Activated T-cell treated with anti-CD3 and anti-CD28 coated beads for 4 hours (primary cell): ENCODE results near the gene RNF145.
"Not testable (repeated sequence)": the region's sequence is repeated elsewhere in the genome, so short reads cannot be mapped to it uniquely, and the experiment has no call there.

ENCODE experiments used
- DNase-seq: peaks from one replicate; pipeline ENCODE4 v3.0.0-alpha.2; 2020

RNF145 gene

DNA sequence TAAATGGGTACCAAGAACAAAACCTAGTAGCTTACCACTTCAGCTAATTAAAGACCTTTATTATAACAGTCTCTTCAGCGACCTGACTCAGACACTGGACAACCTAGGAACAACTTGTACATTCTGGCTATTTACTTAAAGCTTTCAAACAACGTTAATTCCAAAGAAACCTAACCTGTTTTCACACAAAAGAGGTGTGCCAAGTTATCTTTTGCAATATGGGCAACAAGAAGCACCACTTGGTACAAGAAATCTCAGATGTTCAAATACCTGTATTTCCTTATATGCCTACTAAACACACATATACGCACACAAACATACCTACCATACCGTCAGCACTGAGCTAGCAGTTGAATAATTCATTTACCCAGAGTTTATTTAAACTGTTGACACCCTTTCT lies 23.0 kb downstream of the RNF145 start:
- no peak for DNase-seq

DNA sequence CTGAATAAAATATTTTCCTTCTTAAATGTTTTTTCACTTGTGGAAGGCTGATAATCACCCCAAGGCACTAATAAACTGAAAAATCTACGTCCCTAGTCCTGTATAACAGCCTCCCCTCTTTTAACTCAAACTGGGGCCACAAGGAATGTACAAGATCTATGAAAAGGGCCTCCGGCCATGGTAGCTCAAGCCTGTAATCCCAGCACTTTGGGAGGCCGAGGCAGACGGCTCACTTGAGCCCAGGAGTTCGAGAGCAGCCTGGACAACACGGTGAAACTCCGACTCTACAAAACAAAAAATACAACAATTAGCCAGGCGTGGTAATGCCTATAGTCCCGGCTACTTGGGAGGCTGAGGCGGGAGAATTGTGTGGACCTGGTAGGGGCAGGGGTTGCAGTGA lies 23.6 kb downstream of the RNF145 start:
- no peak for DNase-seq

DNA sequence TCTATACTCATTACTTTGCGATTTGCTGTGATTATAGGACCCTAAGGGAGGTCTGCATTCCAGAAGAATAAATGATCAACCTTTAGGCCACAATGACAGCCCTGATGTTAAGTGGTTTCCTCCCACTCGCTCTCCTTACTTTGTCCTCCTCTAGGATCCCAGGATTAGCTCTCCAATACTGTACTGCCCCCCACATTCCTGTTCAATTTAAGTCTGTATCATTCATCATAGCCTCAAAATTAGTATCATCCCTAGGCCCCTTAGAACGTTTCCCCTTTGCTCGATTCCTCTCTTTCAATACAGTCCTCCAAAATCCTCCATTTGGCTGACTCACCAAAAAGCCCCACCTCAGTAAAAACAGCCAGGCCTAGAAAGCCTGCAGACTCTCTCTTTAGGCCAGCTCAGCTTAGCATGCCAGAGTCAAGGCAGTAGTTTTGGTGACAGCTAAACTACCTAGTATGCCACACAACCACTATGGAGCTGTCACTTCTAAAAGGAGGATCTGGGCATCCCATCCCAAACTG lies 24.4 kb downstream of the RNF145 start:
- DNase-seq = peak; percentile 24

DNA sequence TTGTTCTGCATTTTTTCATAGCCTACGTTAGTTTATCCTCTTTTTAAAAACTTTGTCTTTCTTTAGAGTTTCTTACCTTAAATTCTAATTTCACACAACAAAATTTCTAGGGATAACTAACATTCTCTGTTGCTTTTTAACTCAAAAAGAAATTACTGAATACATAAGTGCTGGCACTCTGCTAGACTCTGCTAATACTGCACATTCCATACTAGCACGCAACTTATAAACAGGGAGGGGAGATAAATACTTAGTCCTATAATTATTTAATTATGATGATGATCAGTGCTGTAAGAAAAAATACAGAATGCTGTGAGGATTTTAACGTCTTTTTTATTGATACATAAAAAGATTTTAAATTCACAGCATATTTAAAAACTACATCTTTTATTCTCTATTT lies 25.1 kb downstream of the RNF145 start:
- DNase-seq = no peak

- DNase-seq = no peak
These were observed 26.1 kb downstream of the RNF145 start for GRCh38 chr5:159183247-159183646.

DNA sequence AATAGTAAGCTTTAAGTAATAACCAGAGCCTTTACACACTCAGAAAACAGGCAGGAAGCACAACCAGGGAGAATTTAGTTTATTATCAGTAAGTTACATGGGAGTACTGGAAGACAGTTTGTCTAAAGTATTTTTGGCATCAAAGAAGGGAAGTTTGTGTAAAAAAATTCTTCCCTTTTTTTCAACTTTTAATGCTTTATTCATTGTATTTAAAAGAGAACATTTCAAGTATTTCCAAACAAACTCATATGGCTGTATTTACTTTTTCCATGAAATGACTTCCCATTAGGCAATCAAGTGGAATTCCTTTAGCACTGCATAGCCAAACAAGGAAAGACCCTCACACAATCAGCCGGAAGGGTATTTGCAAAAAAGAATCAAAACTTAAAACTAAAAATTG lies 26.7 kb downstream of the RNF145 start:
- no peak for DNase-seq

- no peak for DNase-seq
These were observed 27.7 kb downstream of the RNF145 start for GRCh38 chr5:159181651-159182050.

- DNase-seq = no peak
These were observed 28.2 kb downstream of the RNF145 start for GRCh38 chr5:159181152-159181551.

GRCh38 chr5:159179529-159180305 lies 29.6 kb downstream of the RNF145 start:
- DNase-seq = no peak

- DNase-seq = no peak
These were observed 30.4 kb downstream of the RNF145 start for GRCh38 chr5:159178978-159179377.

GRCh38 chr5:159175547-159175946 lies 33.8 kb downstream of the RNF145 start:
- DNase-seq = no peak

- no peak for DNase-seq
These were observed 34.7 kb downstream of the RNF145 start for GRCh38 chr5:159174511-159175168.

DNA sequence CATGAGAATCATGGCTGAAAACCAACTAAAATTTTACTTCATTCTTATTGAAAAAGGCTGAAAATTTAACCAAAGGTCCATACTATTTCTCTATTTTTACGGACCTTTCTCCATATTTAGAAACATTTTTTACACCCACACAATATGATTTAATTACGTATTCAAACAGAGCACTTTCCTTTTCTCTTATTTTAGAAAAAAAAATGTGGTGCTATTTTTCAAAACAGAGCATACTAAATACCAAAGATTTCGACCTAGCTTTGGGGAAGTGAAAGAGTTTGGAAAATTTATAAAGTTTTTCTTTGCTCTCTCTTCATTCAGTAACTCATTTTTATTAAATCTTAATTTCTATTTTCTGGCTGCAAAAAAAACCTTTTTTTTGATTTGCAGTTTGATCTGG lies 38.1 kb downstream of the RNF145 start:
- DNase-seq = no peak

DNA sequence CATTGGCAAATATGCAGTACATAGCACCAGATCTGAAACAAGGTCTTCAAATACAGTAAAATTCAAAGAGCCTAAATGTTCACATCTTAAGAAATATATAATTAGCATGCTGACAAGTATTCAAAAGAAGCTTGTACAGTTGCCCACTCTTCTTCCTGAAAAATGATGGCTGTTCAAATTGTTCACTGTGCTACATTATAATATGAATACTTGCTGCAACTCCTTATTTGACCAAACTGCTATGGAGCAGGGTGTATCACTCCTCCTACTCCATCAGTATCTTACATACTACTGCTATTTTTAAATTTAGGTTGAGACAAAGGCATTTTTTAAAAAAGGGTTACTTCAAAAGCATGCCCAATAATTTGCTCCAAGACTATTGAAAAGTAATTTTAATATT lies 39.3 kb downstream of the RNF145 start:
- DNase-seq = no peak

- no peak for DNase-seq
These were observed 42.9 kb downstream of the RNF145 start for GRCh38 chr5:159166416-159166815.

GRCh38 chr5:159163701-159164046 lies 45.7 kb downstream of the RNF145 start:
- no peak for DNase-seq

DNA sequence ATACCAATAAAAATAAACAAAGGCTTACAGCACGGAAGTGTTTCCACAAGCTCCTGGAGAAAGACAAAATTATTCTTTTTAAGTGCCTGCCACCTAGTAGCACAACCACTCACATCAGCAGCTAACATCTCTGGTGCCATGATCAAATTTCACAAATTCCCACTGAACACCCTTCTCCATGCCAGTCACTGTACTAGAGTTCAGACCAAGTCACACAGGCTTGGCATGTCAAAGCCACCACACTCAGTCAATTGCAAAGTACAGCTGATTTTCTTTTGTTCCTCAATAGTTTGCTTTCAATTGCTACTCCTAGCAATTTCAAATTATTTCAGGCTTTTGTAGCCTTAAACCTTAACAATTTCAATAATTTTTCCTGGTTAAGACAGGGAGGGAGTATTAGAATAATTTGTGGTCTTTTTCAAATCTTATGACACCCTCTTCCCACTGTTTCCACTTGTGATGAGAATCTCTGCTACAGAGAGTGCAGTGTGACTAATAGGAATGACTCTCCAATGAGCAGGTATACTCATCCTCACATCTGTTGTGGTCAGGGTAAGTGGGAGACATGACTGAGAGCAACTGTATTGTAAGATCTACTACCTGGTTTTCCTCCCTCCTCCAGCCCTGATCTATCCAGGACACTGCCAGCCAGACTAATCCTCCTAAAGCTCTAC lies 46.2 kb downstream of the RNF145 start:
- DNase-seq = no peak

DNA sequence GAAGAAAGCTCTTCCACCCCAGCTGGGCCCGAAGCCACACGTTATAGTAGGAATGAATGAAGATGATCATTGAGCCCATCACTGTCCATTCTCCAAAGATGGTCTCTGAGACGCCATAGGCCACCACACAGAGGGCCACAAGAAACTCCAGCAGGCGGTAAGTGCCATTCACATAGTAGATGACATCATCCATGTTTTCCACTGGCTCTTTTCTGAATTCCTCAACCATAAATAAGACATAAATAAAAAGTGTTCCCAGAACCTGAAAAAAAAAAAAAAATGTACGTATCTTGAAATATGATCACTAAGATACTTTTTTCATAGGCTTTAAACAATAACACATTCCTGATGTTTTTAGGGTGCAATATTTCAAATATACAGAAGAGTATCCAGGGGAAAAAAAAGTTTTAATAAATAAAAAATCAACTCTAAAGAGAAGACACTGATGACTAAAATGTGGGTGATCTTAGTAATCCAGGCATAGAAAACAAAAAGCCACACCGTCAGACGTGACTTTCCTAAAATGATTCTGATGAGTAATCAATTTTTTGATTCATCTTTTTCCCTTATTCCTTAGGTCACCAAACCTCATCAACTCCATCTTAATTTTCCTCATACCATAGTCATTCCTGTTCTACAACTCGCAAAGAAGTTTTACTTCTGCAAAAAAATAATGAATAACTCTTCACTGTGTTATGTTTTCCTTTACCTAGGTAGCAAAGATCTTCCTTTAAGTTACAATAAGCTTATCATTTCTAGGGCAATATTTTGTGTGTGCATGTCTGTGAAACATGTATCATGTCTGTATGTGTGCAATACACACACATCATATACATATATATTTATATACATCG lies 47.8 kb downstream of the RNF145 start:
- no peak for DNase-seq

DNA sequence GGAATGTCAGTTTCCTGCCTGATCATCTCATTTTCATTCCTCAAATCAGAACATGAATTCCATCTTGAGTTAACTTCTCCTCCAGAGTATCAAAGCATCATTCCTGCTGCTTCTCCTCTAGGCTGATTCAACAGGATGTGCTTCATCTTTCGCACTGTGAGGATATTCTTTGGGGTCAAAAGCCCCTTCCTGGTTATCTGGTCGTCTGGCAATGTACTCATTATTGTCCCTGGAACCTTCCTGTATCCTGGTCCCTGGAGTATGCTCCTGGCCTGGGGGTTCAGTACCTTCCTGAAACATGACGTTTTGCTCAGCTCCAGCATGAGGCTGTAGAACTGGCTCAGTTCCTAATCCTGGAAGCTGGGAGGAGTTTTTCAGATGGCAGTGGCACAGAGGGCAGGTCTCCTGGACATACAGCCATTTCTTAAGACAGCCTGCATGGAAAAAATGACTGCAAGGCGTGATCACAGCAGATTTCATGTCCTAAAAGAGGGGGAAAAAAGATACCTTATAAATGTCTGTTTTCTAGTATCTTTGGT lies 50.7 kb downstream of the RNF145 start:
- not testable (repeated sequence) for DNase-seq

- DNase-seq = no peak
These were observed 51.8 kb downstream of the RNF145 start for GRCh38 chr5:159157552-159157951.

- no peak for DNase-seq
These were observed 52.7 kb downstream of the RNF145 start for GRCh38 chr5:159156426-159157238.

DNA sequence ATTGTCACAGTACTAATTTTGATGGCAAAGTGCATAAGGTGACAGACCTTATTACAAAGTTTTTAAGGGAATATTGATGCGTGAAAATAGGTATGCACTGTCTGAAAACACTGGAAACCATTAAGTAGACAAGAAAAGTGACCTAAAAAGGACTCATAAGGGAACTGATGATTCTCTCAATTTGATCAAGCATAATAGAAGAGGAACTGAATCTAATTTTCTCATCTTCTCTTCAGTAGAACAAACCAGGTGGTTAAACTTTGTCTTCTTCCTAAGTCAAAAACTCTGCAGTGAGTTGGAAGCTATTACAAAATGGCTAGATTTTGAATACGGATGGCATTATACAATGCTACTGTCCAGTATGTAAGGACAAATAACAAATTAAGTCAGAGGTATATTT lies 53.4 kb downstream of the RNF145 start:
- DNase-seq = no peak
